H9 (cell line): ENCODE results near the gene MITF. TPM values are rescaled to one million over a fixed set of nuclear protein-coding genes. Genes with fewer than 3 reads are reported as not detected.

ENCODE experiments used
- DNase-seq: peaks from one replicate; pipeline ENCODE4 v3.0.0-alpha.2; 2017
- H2AFZ ChIP-seq: one replicate; pipeline ENCODE4 v1.6.1; 2013; ENCODE audit warnings: mild to moderate bottlenecking, low read length, control low read depth, moderate library complexity
- H2AK5ac ChIP-seq: 2 replicates; pipeline ENCODE4 v1.6.1; 2013; ENCODE audit warnings: low read length, control low read depth, mixed read lengths; ENCODE audit not compliant: insufficient read length
- H2BK120ac ChIP-seq: one replicate; pipeline ENCODE4 v1.6.1; 2013; ENCODE audit warnings: low read depth, mild to moderate bottlenecking, low read length, control low read depth, inconsistent platforms; ENCODE audit not compliant: poor library complexity, severe bottlenecking
- H2BK12ac ChIP-seq: 2 replicates; pipeline ENCODE4 v1.6.1; 2013; ENCODE audit warnings: low read length, control low read depth, mixed read lengths, low read depth; ENCODE audit not compliant: insufficient read length
- H2BK15ac ChIP-seq: 2 replicates; pipeline ENCODE4 v1.6.1; 2013; ENCODE audit warnings: low read depth, low read length, control low read depth
- H2BK20ac ChIP-seq: one replicate; pipeline ENCODE4 v1.6.1; 2013; ENCODE audit warnings: low read depth, mild to moderate bottlenecking, low read length, control low read depth, inconsistent platforms; ENCODE audit not compliant: poor library complexity, severe bottlenecking
- H2BK5ac ChIP-seq: 2 replicates; pipeline ENCODE4 v1.6.1; 2013; ENCODE audit warnings: low read length, control low read depth, mixed read lengths; ENCODE audit not compliant: insufficient read length
- H3K14ac ChIP-seq: 2 replicates; pipeline ENCODE4 v1.6.1; 2013; ENCODE audit warnings: low read length, control low read depth; ENCODE audit not compliant: insufficient read depth
- H3K18ac ChIP-seq: 2 replicates; pipeline ENCODE4 v1.6.1; 2013; ENCODE audit warnings: low read depth, mild to moderate bottlenecking, mixed read lengths, low read length, control low read depth; ENCODE audit not compliant: insufficient read length
- H3K23ac ChIP-seq: 2 replicates; pipeline ENCODE4 v1.6.1; 2013; ENCODE audit warnings: low read length, control low read depth, mixed read lengths, low read depth; ENCODE audit not compliant: insufficient read length
- H3K23me2 ChIP-seq: 2 replicates; pipeline ENCODE4 v1.6.1; 2013; ENCODE audit warnings: low read depth, mild to moderate bottlenecking, mixed read lengths, low read length, control low read depth; ENCODE audit not compliant: insufficient read length, poor library complexity, severe bottlenecking
- H3K27ac ChIP-seq: 2 replicates; pipeline ENCODE4 v1.5.1; 2013; ENCODE audit warnings: low read length, control low read depth, mixed read lengths, low read depth; ENCODE audit not compliant: insufficient read length
- H3K27me3 ChIP-seq: 2 replicates; pipeline ENCODE4 v1.6.1; 2013; ENCODE audit warnings: low read length, control low read depth, inconsistent platforms; ENCODE audit not compliant: insufficient read depth
- H3K4ac ChIP-seq: 2 replicates; pipeline ENCODE4 v1.6.1; 2013; ENCODE audit warnings: low read depth, mild to moderate bottlenecking, control low read depth, inconsistent platforms, low read length, moderate library complexity
- H3K4me1 ChIP-seq: 2 replicates; pipeline ENCODE4 v1.6.1; 2013; ENCODE audit warnings: low read length, control low read depth, inconsistent platforms; ENCODE audit not compliant: insufficient read depth
- H3K4me2 ChIP-seq: 2 replicates; pipeline ENCODE4 v1.6.1; 2013; ENCODE audit warnings: low read length, control low read depth, mixed read lengths; ENCODE audit not compliant: insufficient read length, insufficient read depth
- H3K56ac ChIP-seq: 2 replicates; pipeline ENCODE4 v1.6.1; 2013; ENCODE audit warnings: low read depth, mild to moderate bottlenecking, mixed read lengths, low read length, control low read depth; ENCODE audit not compliant: insufficient read length
- H3K79me1 ChIP-seq: 2 replicates; pipeline ENCODE4 v1.6.1; 2013; ENCODE audit warnings: low read depth, mild to moderate bottlenecking, moderate library complexity, low read length, control low read depth, inconsistent platforms; ENCODE audit not compliant: insufficient read depth, poor library complexity, severe bottlenecking
- H3K79me2 ChIP-seq: 2 replicates; pipeline ENCODE4 v1.6.1; 2013; ENCODE audit warnings: low read length, control low read depth, inconsistent platforms; ENCODE audit not compliant: insufficient read depth
- H3K9ac ChIP-seq: 2 replicates; pipeline ENCODE4 v1.6.1; 2013; ENCODE audit warnings: low read length, control low read depth, mixed read lengths; ENCODE audit not compliant: insufficient read length; ENCODE audit errors: extremely low read depth
- H3K9me3 ChIP-seq: one replicate; pipeline ENCODE4 v1.6.1; 2013; ENCODE audit warnings: low read depth, low read length, inconsistent platforms; ENCODE audit not compliant: control insufficient read depth
- H3T11ph ChIP-seq: one replicate; pipeline ENCODE4 v1.6.1; 2013; ENCODE audit warnings: mild to moderate bottlenecking, low read length, control low read depth, inconsistent platforms
- H4K20me1 ChIP-seq: one replicate; pipeline ENCODE4 v1.6.1; 2013; ENCODE audit not compliant: control insufficient read depth, insufficient read length, insufficient read depth
- H4K5ac ChIP-seq: 2 replicates; pipeline ENCODE4 v1.6.1; 2013; ENCODE audit warnings: low read depth, mild to moderate bottlenecking, mixed read lengths, low read length, control low read depth; ENCODE audit not compliant: insufficient read length
- H4K8ac ChIP-seq: replicated peaks from 2 replicates; pipeline ENCODE4 v1.6.1; 2013; ENCODE audit warnings: low read length, control low read depth, mixed read lengths, low read depth; ENCODE audit not compliant: insufficient read length
- H4K91ac ChIP-seq: 2 replicates; pipeline ENCODE4 v1.6.1; 2013; ENCODE audit warnings: low read depth, mild to moderate bottlenecking, moderate library complexity, mixed read lengths, low read length, control low read depth; ENCODE audit not compliant: insufficient read length
- H3K27ac Mint-ChIP-seq, 3 experiments: 2 replicates in 2 of 3; 3 replicates in 1 of 3; pipeline ENCODE4 v1.8.0; 2020 to 2021; ENCODE audit warnings: mixed read lengths in 3 of 3, mild to moderate bottlenecking in 1 of 3, moderate library complexity in 1 of 3
- H3K27me3 Mint-ChIP-seq: 2 replicates; pipeline ENCODE4 v1.8.0; 2021; ENCODE audit warnings: low read depth, mild to moderate bottlenecking, moderate library complexity, mixed read lengths
- H3K36me3 Mint-ChIP-seq, 3 experiments: 2 replicates in 2 of 3; 3 replicates in 1 of 3; pipeline ENCODE4 v1.8.0; 2020 to 2021; ENCODE audit warnings: low read depth in 3 of 3, mixed read lengths in 3 of 3; ENCODE audit not compliant: insufficient read depth in 1 of 3
- H3K4me1 Mint-ChIP-seq, 2 experiments: 2 replicates each; pipeline ENCODE4 v1.8.0; 2020; ENCODE audit warnings: mixed read lengths in 2 of 2
- H3K4me3 Mint-ChIP-seq, 2 experiments: 2 replicates in 1 of 2; 3 replicates in 1 of 2; pipeline ENCODE4 v1.8.0; 2020 to 2021; ENCODE audit warnings: mild to moderate bottlenecking in 2 of 2, mixed read lengths in 2 of 2, moderate library complexity in 1 of 2
- H3K9me3 Mint-ChIP-seq, 2 experiments: 2 replicates in 1 of 2; 3 replicates in 1 of 2; pipeline ENCODE4 v1.8.0; 2020; ENCODE audit warnings: mild to moderate bottlenecking in 2 of 2, mixed read lengths in 2 of 2, moderate library complexity in 1 of 2
- WGBS: extraction: QIAGEN DNeasy Blood & Tissue Kit; methylation state at CpG from one replicate; pipeline ENCODE4 v1.1.7; 2013; ENCODE audit warnings: missing lambda C conversion rate, low lambda C conversion rate, mixed read lengths; ENCODE audit not compliant: insufficient read length; ENCODE audit errors: extremely low coverage; 5-methylcytosine and 5-hydroxymethylcytosine counted together
- total RNA-seq: library from RNA; stranded (reverse); gene quantifications from 2 replicates; pipeline ENCODE4 v1.2.1, GENCODE V29; 2021
- TF ChIP-seq, protein P1 (sequence below): fragments of 200-600 bp; sonication (generic); conservative IDR thresholded peaks from 3 replicates; pipeline ENCODE4 v1.8.0; 2021; ENCODE audit warnings: antibody characterized with exemption, mild to moderate bottlenecking

The MITF gene
- total RNA-seq, 1 experiment from 2014 or later = 0.81 TPM

DNA sequence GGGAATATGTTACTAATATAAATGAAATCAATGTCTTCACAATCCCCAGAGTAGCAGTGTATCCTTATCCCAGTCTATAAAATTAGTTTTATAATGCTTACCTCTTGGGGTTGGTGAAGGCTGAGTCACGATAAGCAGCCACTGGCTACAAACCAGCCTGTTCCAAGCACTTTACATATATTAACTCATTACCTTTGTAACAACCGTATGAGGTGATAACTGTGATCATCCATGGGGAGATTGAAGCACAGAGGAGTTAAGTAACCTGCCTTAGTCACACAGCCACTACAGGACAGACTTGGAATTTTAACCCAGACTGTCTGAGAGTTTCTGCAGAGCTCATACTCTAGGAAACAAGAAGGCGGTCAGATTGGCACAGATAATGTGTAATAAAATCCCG, 43.3 kb upstream of the MITF start:
- Histone ChIP-seq H3K18ac (no peak overlapping the region), H2BK12ac (no peak overlapping the region), H2AFZ (no peak overlapping the region), H4K8ac (no peak overlapping the region), H2AK5ac (no peak overlapping the region), H3K56ac (no peak overlapping the region), H2BK20ac (no peak overlapping the region), H4K20me1 (no peaks in the 10 kb centered on the region), H3K27ac (no peak overlapping the region), H3K4me1 (no peaks in the 10 kb centered on the region), H3K14ac (no peak overlapping the region), H3K23ac (no peak overlapping the region), H4K91ac (no peak overlapping the region), H2BK5ac (no peak overlapping the region), H3K23me2 (no peaks in the 10 kb centered on the region), H3K9ac (no peak overlapping the region), H3K27me3 (no peaks in the 10 kb centered on the region), H3K79me1 (no peaks in the 10 kb centered on the region), H4K5ac (no peak overlapping the region), H2BK120ac (no peak overlapping the region), H3K9me3 (peaks cover 4% of the 10 kb centered on the region), H3K4ac (no peak overlapping the region), H3K4me2 (no peak overlapping the region), H3T11ph (no peak overlapping the region), H2BK15ac (no peak overlapping the region), H3K79me2 (no peaks in the 10 kb centered on the region)
- no peaks in the 10 kb centered on the region; a peak in 1 of 7 replicates for H3K36me3 Mint-ChIP-seq
- no peak for DNase-seq
- no peak overlapping the region for H3K4me3 Mint-ChIP-seq
- H3K27ac Mint-ChIP-seq = no peak overlapping the region
- TF ChIP-seq, protein P1, sequence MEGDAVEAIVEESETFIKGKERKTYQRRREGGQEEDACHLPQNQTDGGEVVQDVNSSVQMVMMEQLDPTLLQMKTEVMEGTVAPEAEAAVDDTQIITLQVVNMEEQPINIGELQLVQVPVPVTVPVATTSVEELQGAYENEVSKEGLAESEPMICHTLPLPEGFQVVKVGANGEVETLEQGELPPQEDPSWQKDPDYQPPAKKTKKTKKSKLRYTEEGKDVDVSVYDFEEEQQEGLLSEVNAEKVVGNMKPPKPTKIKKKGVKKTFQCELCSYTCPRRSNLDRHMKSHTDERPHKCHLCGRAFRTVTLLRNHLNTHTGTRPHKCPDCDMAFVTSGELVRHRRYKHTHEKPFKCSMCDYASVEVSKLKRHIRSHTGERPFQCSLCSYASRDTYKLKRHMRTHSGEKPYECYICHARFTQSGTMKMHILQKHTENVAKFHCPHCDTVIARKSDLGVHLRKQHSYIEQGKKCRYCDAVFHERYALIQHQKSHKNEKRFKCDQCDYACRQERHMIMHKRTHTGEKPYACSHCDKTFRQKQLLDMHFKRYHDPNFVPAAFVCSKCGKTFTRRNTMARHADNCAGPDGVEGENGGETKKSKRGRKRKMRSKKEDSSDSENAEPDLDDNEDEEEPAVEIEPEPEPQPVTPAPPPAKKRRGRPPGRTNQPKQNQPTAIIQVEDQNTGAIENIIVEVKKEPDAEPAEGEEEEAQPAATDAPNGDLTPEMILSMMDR = no peak
- H3K4me1 Mint-ChIP-seq = no peaks in the 10 kb centered on the region
- peaks cover 0 to 3% of the 10 kb centered on the region in 2 experiments; a peak in 1 of 5 replicates for H3K9me3 Mint-ChIP-seq
- WGBS = no CpG with 5 or more reads among the region's 4 CpGs
- peaks cover 7% of the 10 kb centered on the region for H3K27me3 Mint-ChIP-seq
